ENCODE results near the gene SRPK1.

Gene SRPK1

GRCh38 chr6:35786272-35786671, 134.6 kb downstream of the SRPK1 start:
- no peaks in the 10 kb centered on the region for H3K36me3 ChIP-seq (ENCODE audit: control insufficient read depth, insufficient read depth, low read length)
- H3K56ac ChIP-seq (ENCODE audit: low read length) = no peak overlapping the region
- no peak overlapping the region for H3K4me3 ChIP-seq (ENCODE audit: low read length)
- no peak overlapping the region for H2BK15ac ChIP-seq (replicated peaks; ENCODE audit: low read depth)
- no CpG with 5 or more reads among the region's 2 CpGs for WGBS (ENCODE audit: extremely low coverage, insufficient coverage, low lambda C conversion rate)
- no peak overlapping the region for H3K9ac ChIP-seq (ENCODE audit: low read length)
- no peaks in the 10 kb centered on the region for H3K79me2 ChIP-seq (ENCODE audit: control insufficient read depth, insufficient read depth, low read length)
- H2BK5ac ChIP-seq (ENCODE audit: low read length) = no peak overlapping the region
- no peak overlapping the region for H3K4me2 ChIP-seq (ENCODE audit: low read length)
- no peaks in the 10 kb centered on the region for H3K79me1 ChIP-seq (ENCODE audit: low read length)
- no peak overlapping the region for H3K18ac ChIP-seq (ENCODE audit: low read length)
- H2BK120ac ChIP-seq (ENCODE audit: low read depth, low read length) = no peak overlapping the region
- DNase-seq = no peak
- H3K4ac ChIP-seq (ENCODE audit: low read depth, low read length) = no peak overlapping the region
- H3K4me1 ChIP-seq (ENCODE audit: control insufficient read depth, low read depth, low read length) = no peaks in the 10 kb centered on the region
- H2AK5ac ChIP-seq (ENCODE audit: low read length) = no peak overlapping the region
- no peaks in the 10 kb centered on the region for H3K27me3 ChIP-seq (ENCODE audit: insufficient read depth, low read length, poor library complexity)
- H4K8ac ChIP-seq (ENCODE audit: low read depth, low read length) = no peak overlapping the region
- no peak overlapping the region for H3K23ac ChIP-seq (ENCODE audit: low read length)
- H4K5ac ChIP-seq (ENCODE audit: low read length) = no peak overlapping the region
- no peak overlapping the region for H3K27ac ChIP-seq (ENCODE audit: low read depth, low read length)

- Histone ChIP-seq H2BK15ac (replicated peaks; ENCODE audit: low read depth) (no peak overlapping the region), H3K27ac (ENCODE audit: low read depth, low read length) (no peak overlapping the region), H3K56ac (ENCODE audit: low read length) (no peak overlapping the region), H3K18ac (ENCODE audit: low read length) (no peak overlapping the region), H3K4me2 (ENCODE audit: low read length) (no peak overlapping the region), H3K79me1 (ENCODE audit: low read length) (no peaks in the 10 kb centered on the region), H2BK5ac (ENCODE audit: low read length) (no peak overlapping the region), H3K4ac (ENCODE audit: low read depth, low read length) (no peak overlapping the region), H4K5ac (ENCODE audit: low read length) (no peak overlapping the region), H3K23ac (ENCODE audit: low read length) (no peak overlapping the region), H2BK120ac (ENCODE audit: low read depth, low read length) (no peak overlapping the region), H3K79me2 (ENCODE audit: control insufficient read depth, insufficient read depth, low read length) (no peaks in the 10 kb centered on the region), H4K8ac (ENCODE audit: low read depth, low read length) (no peak overlapping the region), H3K4me3 (ENCODE audit: low read length) (no peak overlapping the region), H3K4me1 (ENCODE audit: control insufficient read depth, low read depth, low read length) (no peaks in the 10 kb centered on the region), H3K36me3 (ENCODE audit: control insufficient read depth, insufficient read depth, low read length) (no peaks in the 10 kb centered on the region), H3K27me3 (ENCODE audit: insufficient read depth, low read length, poor library complexity) (no peaks in the 10 kb centered on the region), H2AK5ac (ENCODE audit: low read length) (no peak overlapping the region), H3K9ac (ENCODE audit: low read length) (no peak overlapping the region)
- no peak for DNase-seq
- WGBS (ENCODE audit: extremely low coverage, insufficient coverage, low lambda C conversion rate) = no CpG with 5 or more reads among the region's 2 CpGs
Observed at GRCh38 chr6:35784200-35784599, 136.7 kb downstream of the SRPK1 start.

All from mesendoderm (in vitro differentiated cells).